Caco-2 (cell line): ENCODE results near the gene GRM4. TPM values are rescaled to one million over a fixed set of nuclear protein-coding genes. Genes with fewer than 3 reads are reported as not detected.

ENCODE experiments used
- BruUV-seq: library from RNA; stranded (reverse); fragments of 400-500 nt; replicated peaks from 2 replicates; lab custom pipeline; 2021; lab: Mats Ljungman, UMichigan
- CTCF ChIA-PET: fragments of 300-600 bp; sonication (Branson Sonifier 250); formaldehyde crosslinking; loops from one replicate; lab custom pipeline; 2022; ENCODE audit warnings: antibody characterized with exemption; lab: Charles Lee
- POLR2A ChIA-PET: fragments of 300-600 bp; sonication (Branson Sonifier 250); formaldehyde crosslinking; loops from one replicate; lab custom pipeline; 2022; ENCODE audit warnings: antibody characterized with exemption; lab: Charles Lee
- DNase-seq, 2 experiments: peaks; one replicate each; pipeline versions ENCODE4 v3.0.0 to v3.0.0-alpha.2; 2020 to 2022
- H3K27me3 ChIP-seq: replicated peaks from 2 replicates; pipeline ENCODE4 v1.6.0; 2011; ENCODE audit warnings: low read length; ENCODE audit not compliant: control insufficient read depth, insufficient read depth
- H3K36me3 ChIP-seq: 2 replicates; pipeline ENCODE4 v1.5.1; 2011; ENCODE audit warnings: low read length; ENCODE audit not compliant: control insufficient read depth, insufficient read depth
- H3K4me1 ChIP-seq: fragments of 250-450 bp; sonication (Bioruptor Pico); 2 replicates; pipeline ENCODE4 v1.5.1; 2020; ENCODE audit warnings: mild to moderate bottlenecking
- H3K4me3 ChIP-seq: 2 replicates; pipeline ENCODE4 v1.5.1; 2011; ENCODE audit warnings: low read depth, mild to moderate bottlenecking, control low read depth, low read length
- H3K9me3 ChIP-seq: fragments of 250-450 bp; sonication (Bioruptor Pico); 2 replicates; pipeline ENCODE4 v1.5.1; 2020; ENCODE audit warnings: mild to moderate bottlenecking, moderate library complexity
- H3K27ac Mint-ChIP-seq: one replicate; pipeline ENCODE4 v1.8.0; 2022; ENCODE audit warnings: mixed read lengths; ENCODE audit not compliant: unreplicated experiment
- H3K27me3 Mint-ChIP-seq: one replicate; pipeline ENCODE4 v1.8.0; 2022; ENCODE audit warnings: mixed read lengths; ENCODE audit not compliant: insufficient read depth, unreplicated experiment
- H3K36me3 Mint-ChIP-seq: one replicate; pipeline ENCODE4 v1.8.0; 2022; ENCODE audit warnings: mild to moderate bottlenecking, mixed read lengths; ENCODE audit not compliant: insufficient read depth, unreplicated experiment
- H3K4me1 Mint-ChIP-seq: one replicate; pipeline ENCODE4 v1.8.0; 2022; ENCODE audit warnings: low read depth, mixed read lengths; ENCODE audit not compliant: unreplicated experiment
- H3K4me3 Mint-ChIP-seq: one replicate; pipeline ENCODE4 v1.8.0; 2022; ENCODE audit warnings: mild to moderate bottlenecking, moderate library complexity, mixed read lengths; ENCODE audit not compliant: unreplicated experiment
- H3K9me3 Mint-ChIP-seq: one replicate; pipeline ENCODE4 v1.8.0; 2022; ENCODE audit warnings: mixed read lengths; ENCODE audit not compliant: unreplicated experiment
- intact Hi-C: fragments of 100-400 bp; cut with micrococcal nuclease; formaldehyde crosslinking; loops from one replicate; pipeline ENCODE4 v1.10.0; 2022; ENCODE audit not compliant: unreplicated experiment
- total RNA-seq: library from RNA; stranded (reverse); gene quantifications from 2 replicates; pipeline ENCODE4 v1.2.3, GENCODE V29; 2022
- TF ChIP-seq, protein P1 (sequence below), 2 experiments: fragments of 200-600 bp in 1 of 2; IDR thresholded peaks; 1 replicate in 1 of 2; 2 replicates in 1 of 2; pipeline versions ENCODE4 v1.5.1 to v1.8.0; 2011 to 2022; ENCODE audit warnings: antibody characterized with exemption in 1 of 2, control low read depth in 1 of 2, inconsistent platforms in 1 of 2, low read depth in 1 of 2, low read length in 1 of 2, mild to moderate bottlenecking in 1 of 2, moderate library complexity in 1 of 2; ENCODE audit not compliant: insufficient read depth in 1 of 2, severe bottlenecking in 1 of 2, unreplicated experiment in 1 of 2

GRM4 gene
- total RNA-seq, 1 experiment from 2014 or later: 0.09 TPM

DNA sequence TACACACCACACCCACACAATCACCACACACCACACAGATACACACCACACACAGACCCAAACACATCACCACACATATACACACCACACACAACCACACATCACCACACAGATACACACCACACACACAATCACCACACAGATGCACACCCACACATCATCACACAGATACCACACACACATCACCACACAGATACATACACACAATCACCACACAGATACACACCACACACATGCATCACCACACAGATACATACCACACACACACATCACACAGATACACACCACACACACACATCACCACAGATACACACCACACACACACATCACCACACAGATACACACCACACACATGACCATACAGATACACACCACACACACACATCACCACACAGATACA, 73.2 kb downstream of the GRM4 start:
- no peaks in the 10 kb centered on the region for H3K36me3 ChIP-seq
- Mint-ChIP-seq H3K4me1 (no peaks in the 10 kb centered on the region), H3K9me3 (no peaks in the 10 kb centered on the region), H3K4me3 (no peak overlapping the region), H3K27ac (no peak overlapping the region), H3K36me3 (no peaks in the 10 kb centered on the region), H3K27me3 (no peaks in the 10 kb centered on the region)
- no peak for DNase-seq
- intact Hi-C loops: no loop called here
- H3K27me3 ChIP-seq: no peaks in the 10 kb centered on the region
- no TSS peak for BruUV-seq
- H3K4me1 ChIP-seq: no peaks in the 10 kb centered on the region
- TF ChIP-seq, protein P1, sequence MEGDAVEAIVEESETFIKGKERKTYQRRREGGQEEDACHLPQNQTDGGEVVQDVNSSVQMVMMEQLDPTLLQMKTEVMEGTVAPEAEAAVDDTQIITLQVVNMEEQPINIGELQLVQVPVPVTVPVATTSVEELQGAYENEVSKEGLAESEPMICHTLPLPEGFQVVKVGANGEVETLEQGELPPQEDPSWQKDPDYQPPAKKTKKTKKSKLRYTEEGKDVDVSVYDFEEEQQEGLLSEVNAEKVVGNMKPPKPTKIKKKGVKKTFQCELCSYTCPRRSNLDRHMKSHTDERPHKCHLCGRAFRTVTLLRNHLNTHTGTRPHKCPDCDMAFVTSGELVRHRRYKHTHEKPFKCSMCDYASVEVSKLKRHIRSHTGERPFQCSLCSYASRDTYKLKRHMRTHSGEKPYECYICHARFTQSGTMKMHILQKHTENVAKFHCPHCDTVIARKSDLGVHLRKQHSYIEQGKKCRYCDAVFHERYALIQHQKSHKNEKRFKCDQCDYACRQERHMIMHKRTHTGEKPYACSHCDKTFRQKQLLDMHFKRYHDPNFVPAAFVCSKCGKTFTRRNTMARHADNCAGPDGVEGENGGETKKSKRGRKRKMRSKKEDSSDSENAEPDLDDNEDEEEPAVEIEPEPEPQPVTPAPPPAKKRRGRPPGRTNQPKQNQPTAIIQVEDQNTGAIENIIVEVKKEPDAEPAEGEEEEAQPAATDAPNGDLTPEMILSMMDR (IDR thresholded peaks at IDR 0.05; ENCODE audit: insufficient read depth in 1 of 2, low read depth in 1 of 2, low read length in 1 of 2, severe bottlenecking in 1 of 2, unreplicated experiment in 1 of 2): no peak
- ChIA-PET CTCF (no interaction called here), POLR2A (no interaction called here)
- H3K9me3 ChIP-seq: no peaks in the 10 kb centered on the region
- no peak overlapping the region for H3K4me3 ChIP-seq

DNA sequence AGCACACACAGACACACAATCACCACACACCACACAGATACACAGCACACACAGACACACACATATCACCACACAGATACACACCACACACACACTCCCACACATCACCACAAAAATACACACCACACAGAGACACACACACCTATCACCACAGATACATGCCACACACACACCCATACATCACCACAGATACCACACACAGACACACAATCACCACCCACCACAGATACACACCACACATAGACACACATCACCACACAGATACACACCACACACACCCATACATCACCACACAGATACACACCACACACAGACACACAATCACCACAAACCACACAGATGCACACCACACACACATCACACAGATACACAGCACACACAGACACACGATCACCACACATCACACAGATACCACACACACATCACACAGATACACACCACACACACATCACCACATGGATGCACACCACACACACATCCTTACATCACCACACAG, 74.0 kb downstream of the GRM4 start:
- no TSS peak for BruUV-seq
- TF ChIP-seq, protein P1 (IDR thresholded peaks at IDR 0.05; ENCODE audit: insufficient read depth in 1 of 2, low read depth in 1 of 2, low read length in 1 of 2, severe bottlenecking in 1 of 2, unreplicated experiment in 1 of 2): no peak
- intact Hi-C loops: no loop called here
- CTCF ChIA-PET: no interaction called here
- H3K4me3 ChIP-seq: no peak overlapping the region
- no peak overlapping the region for H3K4me3 Mint-ChIP-seq
- no peaks in the 10 kb centered on the region for H3K27me3 ChIP-seq
- H3K9me3 Mint-ChIP-seq: no peaks in the 10 kb centered on the region
- POLR2A ChIA-PET: no interaction called here
- H3K9me3 ChIP-seq: no peaks in the 10 kb centered on the region
- H3K4me1 Mint-ChIP-seq: no peaks in the 10 kb centered on the region
- H3K36me3 ChIP-seq: no peaks in the 10 kb centered on the region
- H3K27me3 Mint-ChIP-seq: peaks cover 3% of the 10 kb centered on the region
- no peaks in the 10 kb centered on the region for H3K4me1 ChIP-seq
- no peak for DNase-seq
- H3K36me3 Mint-ChIP-seq: no peaks in the 10 kb centered on the region
- H3K27ac Mint-ChIP-seq: no peak overlapping the region

DNA sequence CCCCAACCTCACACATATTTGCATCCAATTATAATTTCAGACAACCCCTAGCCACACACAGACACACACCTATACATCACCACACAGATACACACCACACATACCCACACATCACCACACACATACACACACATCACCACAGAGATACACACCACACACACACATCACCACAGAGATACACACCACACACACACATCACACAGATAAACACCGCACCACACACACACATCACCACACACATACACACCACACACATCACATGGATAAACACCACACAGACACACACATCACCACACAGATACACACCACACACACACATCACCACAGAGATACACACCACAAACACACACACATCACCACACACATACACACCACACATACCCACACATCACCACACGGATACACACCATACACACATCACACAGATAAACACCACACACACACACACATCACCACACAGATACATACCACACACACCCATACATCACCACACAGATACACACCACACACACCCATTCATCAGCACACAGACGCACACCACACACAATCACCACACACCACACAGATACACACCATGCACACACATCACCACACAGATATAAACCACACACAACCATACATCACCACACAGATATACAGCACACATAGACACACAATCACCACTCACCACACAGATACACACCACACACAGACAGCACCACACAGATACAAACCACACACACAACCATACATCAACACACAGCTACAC, 74.6 kb downstream of the GRM4 start:
- Mint-ChIP-seq H3K4me1 (no peaks in the 10 kb centered on the region), H3K27ac (no peak overlapping the region), H3K27me3 (peaks cover 7% of the 10 kb centered on the region), H3K36me3 (no peaks in the 10 kb centered on the region), H3K4me3 (no peak overlapping the region), H3K9me3 (no peaks in the 10 kb centered on the region)
- H3K4me3 ChIP-seq: no peak overlapping the region
- ChIA-PET POLR2A (no interaction called here), CTCF (no interaction called here)
- no peaks in the 10 kb centered on the region for H3K36me3 ChIP-seq
- intact Hi-C loops: no loop called here
- no TSS peak for BruUV-seq
- H3K27me3 ChIP-seq: no peaks in the 10 kb centered on the region
- TF ChIP-seq, protein P1 (IDR thresholded peaks at IDR 0.05; ENCODE audit: insufficient read depth in 1 of 2, low read depth in 1 of 2, low read length in 1 of 2, severe bottlenecking in 1 of 2, unreplicated experiment in 1 of 2): no peak
- H3K9me3 ChIP-seq: no peaks in the 10 kb centered on the region
- H3K4me1 ChIP-seq: no peaks in the 10 kb centered on the region
- no peak for DNase-seq
